Progenitor cell of endocrine pancreas (in vitro differentiated cells): Measurements from ENCODE around the gene BLNK. TPM values are rescaled to one million over a fixed set of nuclear protein-coding genes. Genes with fewer than 3 reads are reported as not detected.

Experiments
- DNase-seq: peaks from one replicate; pipeline ENCODE4 v3.0.0; 2021; ENCODE audit warnings: low spot score; ENCODE audit not compliant: unreplicated experiment
- H3K27ac Mint-ChIP-seq: 2 replicates; pipeline ENCODE4 v1.8.0; 2021; ENCODE audit warnings: mild to moderate bottlenecking, moderate library complexity, mixed read lengths
- H3K27me3 Mint-ChIP-seq: 2 replicates; pipeline ENCODE4 v1.8.0; 2021; ENCODE audit warnings: mixed read lengths
- H3K36me3 Mint-ChIP-seq: 2 replicates; pipeline ENCODE4 v1.8.0; 2022; ENCODE audit warnings: mixed read lengths; ENCODE audit not compliant: insufficient read depth
- H3K4me1 Mint-ChIP-seq: 2 replicates; pipeline ENCODE4 v1.8.0; 2021; ENCODE audit warnings: low read depth, mixed read lengths
- H3K4me3 Mint-ChIP-seq: 2 replicates; pipeline ENCODE4 v1.8.0; 2021; ENCODE audit warnings: low read depth, mild to moderate bottlenecking, moderate library complexity, mixed read lengths
- H3K9me3 Mint-ChIP-seq: 2 replicates; pipeline ENCODE4 v1.8.0; 2021; ENCODE audit warnings: low read depth, mixed read lengths
- total RNA-seq: library from RNA; stranded (reverse); gene quantifications from 2 replicates; pipeline ENCODE4 v1.2.1, GENCODE V29; 2021
- TF ChIP-seq, protein P1 (sequence below): fragments of 200-600 bp; sonication (generic); IDR thresholded peaks from one replicate; pipeline ENCODE4 v1.5.0; 2021; ENCODE audit warnings: antibody characterized with exemption, mild to moderate bottlenecking; ENCODE audit not compliant: unreplicated experiment

The BLNK gene
- total RNA-seq, 1 donor from 2014 or later, result 1.6 TPM

GRCh38 chr10:96217711-96218110 is 53.7 kb downstream of the BLNK start:
- H3K27me3 Mint-ChIP-seq, result peaks cover 6% of the 10 kb centered on the region
- H3K9me3 Mint-ChIP-seq, result no peaks in the 10 kb centered on the region
- H3K36me3 Mint-ChIP-seq, result no peaks in the 10 kb centered on the region
- DNase-seq, result no peak
- H3K27ac Mint-ChIP-seq, result no peak overlapping the region
- H3K4me3 Mint-ChIP-seq, result no peak overlapping the region
- no peaks in the 10 kb centered on the region for H3K4me1 Mint-ChIP-seq
- TF ChIP-seq, protein P1, sequence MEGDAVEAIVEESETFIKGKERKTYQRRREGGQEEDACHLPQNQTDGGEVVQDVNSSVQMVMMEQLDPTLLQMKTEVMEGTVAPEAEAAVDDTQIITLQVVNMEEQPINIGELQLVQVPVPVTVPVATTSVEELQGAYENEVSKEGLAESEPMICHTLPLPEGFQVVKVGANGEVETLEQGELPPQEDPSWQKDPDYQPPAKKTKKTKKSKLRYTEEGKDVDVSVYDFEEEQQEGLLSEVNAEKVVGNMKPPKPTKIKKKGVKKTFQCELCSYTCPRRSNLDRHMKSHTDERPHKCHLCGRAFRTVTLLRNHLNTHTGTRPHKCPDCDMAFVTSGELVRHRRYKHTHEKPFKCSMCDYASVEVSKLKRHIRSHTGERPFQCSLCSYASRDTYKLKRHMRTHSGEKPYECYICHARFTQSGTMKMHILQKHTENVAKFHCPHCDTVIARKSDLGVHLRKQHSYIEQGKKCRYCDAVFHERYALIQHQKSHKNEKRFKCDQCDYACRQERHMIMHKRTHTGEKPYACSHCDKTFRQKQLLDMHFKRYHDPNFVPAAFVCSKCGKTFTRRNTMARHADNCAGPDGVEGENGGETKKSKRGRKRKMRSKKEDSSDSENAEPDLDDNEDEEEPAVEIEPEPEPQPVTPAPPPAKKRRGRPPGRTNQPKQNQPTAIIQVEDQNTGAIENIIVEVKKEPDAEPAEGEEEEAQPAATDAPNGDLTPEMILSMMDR, result no peak

GRCh38 chr10:96216775-96217174 is 54.6 kb downstream of the BLNK start:
- H3K36me3 Mint-ChIP-seq, result no peaks in the 10 kb centered on the region
- H3K27me3 Mint-ChIP-seq, result peaks cover 6% of the 10 kb centered on the region
- H3K27ac Mint-ChIP-seq, result no peak overlapping the region
- H3K4me1 Mint-ChIP-seq, result no peaks in the 10 kb centered on the region
- H3K9me3 Mint-ChIP-seq, result no peaks in the 10 kb centered on the region
- TF ChIP-seq, protein P1, result no peak
- H3K4me3 Mint-ChIP-seq, result no peak overlapping the region
- no peak for DNase-seq

GRCh38 chr10:96212911-96213310 is 58.5 kb downstream of the BLNK start:
- no peak for DNase-seq
- TF ChIP-seq, protein P1, result no peak
- Mint-ChIP-seq H3K27ac (no peak overlapping the region), H3K4me3 (no peak overlapping the region), H3K9me3 (no peaks in the 10 kb centered on the region), H3K36me3 (no peaks in the 10 kb centered on the region), H3K4me1 (no peaks in the 10 kb centered on the region), H3K27me3 (no peaks in the 10 kb centered on the region)

- H3K4me3 Mint-ChIP-seq, result no peak overlapping the region
- TF ChIP-seq, protein P1, result no peak
- no peaks in the 10 kb centered on the region for H3K9me3 Mint-ChIP-seq
Observed at GRCh38 chr10:96211764-96212163, 59.6 kb downstream of the BLNK start.

DNA sequence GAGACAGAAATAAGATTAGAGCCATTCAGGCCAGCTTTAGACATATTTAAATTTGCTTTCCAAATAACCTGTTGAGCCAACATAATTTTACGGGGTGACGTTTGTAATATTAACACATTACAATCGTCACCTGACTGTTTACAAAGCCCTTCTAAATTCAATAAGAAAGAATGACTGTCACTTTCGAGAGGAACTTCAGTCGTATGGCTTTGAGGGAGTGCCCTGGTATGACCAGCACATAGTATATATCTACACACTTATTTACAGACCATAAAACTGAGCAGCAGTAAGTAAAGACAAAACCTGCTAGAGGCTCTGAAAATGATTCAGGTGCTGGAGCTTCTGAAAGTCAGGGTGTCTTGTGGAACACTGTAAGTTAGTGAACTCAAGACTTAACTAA is 62.4 kb downstream of the BLNK start:
- Mint-ChIP-seq H3K36me3 (no peaks in the 10 kb centered on the region), H3K27ac (no peak overlapping the region), H3K4me3 (no peak overlapping the region), H3K4me1 (no peaks in the 10 kb centered on the region), H3K27me3 (peaks cover 3% of the 10 kb centered on the region), H3K9me3 (no peaks in the 10 kb centered on the region)
- DNase-seq, result no peak
- TF ChIP-seq, protein P1, result no peak

More at GRCh38 chr10:96211764-96212163, 59.6 kb downstream of the BLNK start:
- H3K4me1 Mint-ChIP-seq, result no peaks in the 10 kb centered on the region
- no peaks in the 10 kb centered on the region for H3K27me3 Mint-ChIP-seq
- no peak overlapping the region for H3K27ac Mint-ChIP-seq
- no peaks in the 10 kb centered on the region for H3K36me3 Mint-ChIP-seq
- DNase-seq, result no peak
